Immature natural killer cell (primary cell): Measurements from ENCODE around the gene VCPKMT. TPM values are rescaled to one million over a fixed set of nuclear protein-coding genes. Genes with fewer than 3 reads are reported as not detected.

Experiments
- DNase-seq, 3 donors: peaks; one replicate each; pipeline ENCODE4 v3.0.0; 2022; ENCODE audit warnings: mixed read lengths in 1 of 3
- H3K27ac Mint-ChIP-seq, 6 donors: one replicate each; pipeline ENCODE4 v1.8.0; 2020; ENCODE audit warnings: mixed read lengths in 6 of 6, mild to moderate bottlenecking in 5 of 6, inconsistent platforms in 4 of 6, moderate library complexity in 3 of 6
- H3K27me3 Mint-ChIP-seq, 3 donors: one replicate each; pipeline ENCODE4 v1.8.0; 2020 to 2021; ENCODE audit warnings: low read depth in 3 of 3, mild to moderate bottlenecking in 3 of 3, mixed read lengths in 3 of 3, moderate library complexity in 3 of 3, inconsistent platforms in 1 of 3
- H3K36me3 Mint-ChIP-seq, 3 donors: one replicate each; pipeline ENCODE4 v1.8.0; 2020; ENCODE audit warnings: mixed read lengths in 3 of 3, inconsistent platforms in 2 of 3, mild to moderate bottlenecking in 2 of 3
- H3K4me1 Mint-ChIP-seq, 2 donors: one replicate each; pipeline ENCODE4 v1.8.0; 2020; ENCODE audit warnings: inconsistent platforms in 2 of 2, mild to moderate bottlenecking in 2 of 2, mixed read lengths in 2 of 2, moderate library complexity in 1 of 2
- H3K4me3 Mint-ChIP-seq, 5 donors: one replicate each; pipeline ENCODE4 v1.8.0; 2020; ENCODE audit warnings: mild to moderate bottlenecking in 5 of 5, mixed read lengths in 5 of 5, inconsistent platforms in 3 of 5, moderate library complexity in 3 of 5
- H3K9me3 Mint-ChIP-seq, 6 donors: one replicate each; pipeline ENCODE4 v1.8.0; 2020; ENCODE audit warnings: mild to moderate bottlenecking in 6 of 6, mixed read lengths in 6 of 6, inconsistent platforms in 4 of 6, moderate library complexity in 3 of 6
- polyA plus RNA-seq, 3 donors: library from polyadenylated mRNA; unstranded; fragments of 300-500 nt; fragmentation: Illumina TruSeq; gene quantifications; one replicate each; pipeline ENCODE4 v1.2.3, GENCODE V29; 2021

VCPKMT gene
- polyA plus RNA-seq, 3 donors from 2014 or later = 7.8 to 19.2 (median 14.4) TPM

- Mint-ChIP-seq H3K27me3 (no peaks in the 10 kb centered on the region), H3K27ac (peak overlapping the region in 2 of 6 donors; percentile 55 to 61), H3K4me1 (peaks cover 20 to 22% of the 10 kb centered on the region in 2 donors), H3K9me3 (no peaks in the 10 kb centered on the region), H3K4me3 (no peak overlapping the region), H3K36me3 (peaks cover 7 to 15% (median 13%) of the 10 kb centered on the region in 3 donors)
- DNase-seq = no peak
These were observed 8.5 kb downstream of the VCPKMT start for GRCh38 chr14:50107850-50108249.

- H3K27me3 Mint-ChIP-seq = no peaks in the 10 kb centered on the region
- H3K27ac Mint-ChIP-seq = peak overlapping the region in 5 of 6 donors; percentile 49 to 84 (median 54)
- no peaks in the 10 kb centered on the region for H3K9me3 Mint-ChIP-seq
- DNase-seq = no peak
- peaks cover 20 to 29% of the 10 kb centered on the region in 2 donors for H3K4me1 Mint-ChIP-seq
- H3K4me3 Mint-ChIP-seq = no peak overlapping the region
- H3K36me3 Mint-ChIP-seq = peaks cover 6 to 11% (median 9%) of the 10 kb centered on the region in 3 donors
These were observed 10.2 kb downstream of the VCPKMT start for GRCh38 chr14:50106178-50106577.

- no peak for DNase-seq
- Mint-ChIP-seq H3K27ac (peak overlapping the region; percentile 86 to 94 (median 90)), H3K36me3 (peaks cover 0 to 8% (median 5%) of the 10 kb centered on the region in 3 donors), H3K4me1 (peaks cover 32 to 45% of the 10 kb centered on the region in 2 donors), H3K4me3 (peak overlapping the region; percentile 40 to 82 (median 80)), H3K27me3 (no peaks in the 10 kb centered on the region), H3K9me3 (no peaks in the 10 kb centered on the region)
These were observed 12.8 kb downstream of the VCPKMT start for GRCh38 chr14:50103558-50103957.

GRCh38 chr14:50101417-50101816 lies 15.0 kb downstream of the VCPKMT start:
- Mint-ChIP-seq H3K27ac (no peak overlapping the region), H3K36me3 (peaks cover 0 to 8% (median 0%) of the 10 kb centered on the region in 3 donors), H3K4me3 (no peak overlapping the region), H3K9me3 (no peaks in the 10 kb centered on the region), H3K27me3 (no peaks in the 10 kb centered on the region), H3K4me1 (peaks cover 43 to 57% of the 10 kb centered on the region in 2 donors)
- no peak for DNase-seq

GRCh38 chr14:50100805-50101204 lies 15.6 kb downstream of the VCPKMT start:
- H3K4me3 Mint-ChIP-seq = no peak overlapping the region
- H3K9me3 Mint-ChIP-seq = no peaks in the 10 kb centered on the region
- H3K36me3 Mint-ChIP-seq = peaks cover 0 to 12% (median 1%) of the 10 kb centered on the region in 3 donors
- peaks cover 0 to 2% (median 0%) of the 10 kb centered on the region in 3 donors for H3K27me3 Mint-ChIP-seq
- peaks cover 49 to 63% of the 10 kb centered on the region in 2 donors for H3K4me1 Mint-ChIP-seq
- no peak for DNase-seq
- H3K27ac Mint-ChIP-seq = peak overlapping the region in 4 of 6 donors; percentile 22 to 60 (median 43)

- H3K27ac Mint-ChIP-seq = peak overlapping the region in 5 of 6 donors; percentile 7 to 72 (median 47)
- peaks cover 0 to 4% (median 3%) of the 10 kb centered on the region in 3 donors for H3K27me3 Mint-ChIP-seq
- H3K9me3 Mint-ChIP-seq = no peaks in the 10 kb centered on the region
- H3K36me3 Mint-ChIP-seq = peaks cover 0 to 15% (median 4%) of the 10 kb centered on the region in 3 donors
- no peak for DNase-seq
- no peak overlapping the region for H3K4me3 Mint-ChIP-seq
- H3K4me1 Mint-ChIP-seq = peaks cover 55 to 61% of the 10 kb centered on the region in 2 donors
These were observed 17.0 kb downstream of the VCPKMT start for GRCh38 chr14:50099335-50099734.

- peak overlapping the region; percentile 86 to 95 (median 92) for H3K27ac Mint-ChIP-seq
- peaks cover 0 to 20% (median 11%) of the 10 kb centered on the region in 3 donors for H3K36me3 Mint-ChIP-seq
- H3K27me3 Mint-ChIP-seq = peaks cover 0 to 4% (median 3%) of the 10 kb centered on the region in 3 donors
- no peaks in the 10 kb centered on the region for H3K9me3 Mint-ChIP-seq
- peak; percentile 25 to 51 (median 40) for DNase-seq
- H3K4me3 Mint-ChIP-seq = peak overlapping the region; percentile 40 to 75 (median 69)
- H3K4me1 Mint-ChIP-seq = peaks cover 55 to 56% of the 10 kb centered on the region in 2 donors
These were observed 20.5 kb downstream of the VCPKMT start for GRCh38 chr14:50095895-50096294.

GRCh38 chr14:50094056-50094755 lies 22.2 kb downstream of the VCPKMT start:
- Mint-ChIP-seq H3K9me3 (no peaks in the 10 kb centered on the region), H3K27ac (peak overlapping the region in 4 of 6 donors; percentile 9 to 64 (median 36)), H3K27me3 (peaks cover 0 to 4% (median 3%) of the 10 kb centered on the region in 3 donors), H3K4me3 (no peak overlapping the region), H3K36me3 (peaks cover 0 to 16% (median 11%) of the 10 kb centered on the region in 3 donors), H3K4me1 (peaks cover 49 to 50% of the 10 kb centered on the region in 2 donors)
- no peak for DNase-seq

- no peaks in the 10 kb centered on the region for H3K9me3 Mint-ChIP-seq
- no peak for DNase-seq
- peaks cover 0 to 16% (median 11%) of the 10 kb centered on the region in 3 donors for H3K36me3 Mint-ChIP-seq
- H3K4me1 Mint-ChIP-seq = peaks cover 51 to 54% of the 10 kb centered on the region in 2 donors
- H3K4me3 Mint-ChIP-seq = no peak overlapping the region
- peak overlapping the region; percentile 29 to 86 (median 58) for H3K27ac Mint-ChIP-seq
- H3K27me3 Mint-ChIP-seq = peaks cover 0 to 4% (median 3%) of the 10 kb centered on the region in 3 donors
These were observed 22.9 kb downstream of the VCPKMT start for GRCh38 chr14:50093496-50093895.

- Mint-ChIP-seq H3K4me3 (no peak overlapping the region), H3K9me3 (no peaks in the 10 kb centered on the region), H3K36me3 (peaks cover 0 to 16% (median 15%) of the 10 kb centered on the region in 3 donors)
These were observed 24.3 kb downstream of the VCPKMT start for GRCh38 chr14:50092006-50092555.

GRCh38 chr14:50091240-50091913 lies 25.0 kb downstream of the VCPKMT start:
- Mint-ChIP-seq H3K9me3 (no peaks in the 10 kb centered on the region), H3K27me3 (peaks cover 0 to 9% (median 6%) of the 10 kb centered on the region in 3 donors), H3K36me3 (peaks cover 0 to 16% (median 15%) of the 10 kb centered on the region in 3 donors), H3K4me1 (peaks cover 56 to 63% of the 10 kb centered on the region in 2 donors), H3K27ac (peak overlapping the region in 3 of 6 donors; percentile 5 to 65 (median 58)), H3K4me3 (peak overlapping the region in 1 of 5 donors; percentile 10)
- no peak for DNase-seq

More at GRCh38 chr14:50092006-50092555, 24.3 kb downstream of the VCPKMT start:
- Mint-ChIP-seq H3K27me3 (peaks cover 0 to 9% (median 5%) of the 10 kb centered on the region in 3 donors), H3K4me1 (peaks cover 60 to 63% of the 10 kb centered on the region in 2 donors), H3K27ac (peak overlapping the region in 3 of 6 donors; percentile 12 to 43 (median 16))
- DNase-seq = no peak

GRCh38 chr14:50089208-50089607 lies 27.2 kb downstream of the VCPKMT start:
- Mint-ChIP-seq H3K9me3 (no peaks in the 10 kb centered on the region), H3K27me3 (peaks cover 3 to 11% (median 9%) of the 10 kb centered on the region in 3 donors), H3K4me1 (peaks cover 61 to 72% of the 10 kb centered on the region in 2 donors), H3K4me3 (no peak overlapping the region), H3K27ac (peak overlapping the region; percentile 23 to 95 (median 77)), H3K36me3 (peaks cover 0 to 17% (median 10%) of the 10 kb centered on the region in 3 donors)
- DNase-seq = no peak

- no peak for DNase-seq
- Mint-ChIP-seq H3K27me3 (peaks cover 3 to 11% (median 9%) of the 10 kb centered on the region in 3 donors), H3K36me3 (peaks cover 0 to 17% (median 10%) of the 10 kb centered on the region in 3 donors), H3K4me1 (peaks cover 59 to 71% of the 10 kb centered on the region in 2 donors), H3K4me3 (no peak overlapping the region), H3K9me3 (no peaks in the 10 kb centered on the region), H3K27ac (peak overlapping the region in 5 of 6 donors; percentile 78 to 95 (median 94))
These were observed 27.6 kb downstream of the VCPKMT start for GRCh38 chr14:50088731-50089130.
